HCT116 (cell line): ENCODE results near the gene SYNPO. TPM values are rescaled to one million over a fixed set of nuclear protein-coding genes. Genes with fewer than 3 reads are reported as not detected.

Source experiments
- ATAC-seq: fragments of 200-7000 bp; cut with Tn5 transposase; 2 replicates; pipeline ENCODE4 v1.9.1; 2020; ENCODE audit warnings: mild to moderate bottlenecking, moderate library complexity
- BruUV-seq: library from RNA; stranded (reverse); fragments of 400-500 nt; replicated peaks from 2 replicates; lab custom pipeline; 2021; lab: Mats Ljungman, UMichigan
- CTCF ChIA-PET: fragments of 300-600 bp; sonication (Branson Sonifier 250); formaldehyde crosslinking; loops from one replicate; lab custom pipeline; 2021; ENCODE audit warnings: antibody characterized with exemption; lab: Charles Lee
- POLR2A ChIA-PET: fragments of 300-600, 350-600 bp; sonication (Branson Sonifier 250); formaldehyde crosslinking; loops from one replicate; lab custom pipeline; 2021; ENCODE audit warnings: antibody characterized with exemption; lab: Charles Lee
- RAD21 ChIA-PET, 2 experiments: fragments of 300-600 bp; sonication (Branson Sonifier 250); formaldehyde crosslinking; loops; one replicate each; lab custom pipeline; 2023; ENCODE audit warnings: low total read pairs in 2 of 2; ENCODE audit not compliant: uncharacterized antibody in 2 of 2, unreplicated experiment in 2 of 2, low non-redundant PET in 1 of 2; lab: Charles Lee
- DNase-seq: peaks from one replicate; pipeline ENCODE4 v3.0.0-alpha.2; 2010; ENCODE audit warnings: low read depth, low spot score
- H2AFZ ChIP-seq: fragments of 200-600 bp; shearing (Covaris generic), sonication (generic); 2 replicates; pipeline ENCODE4 v1.6.1; 2017; ENCODE audit warnings: low read depth, mixed run types, mixed read lengths, antibody characterized with exemption, low read length; ENCODE audit not compliant: poor library complexity, severe bottlenecking
- H3K27ac ChIP-seq: 2 replicates; pipeline ENCODE4 v1.5.1; 2012; ENCODE audit warnings: low read depth, low read length
- H3K27me3 ChIP-seq: fragments of 200-600 bp; sonication (generic); 2 replicates; pipeline ENCODE4 v1.6.1; 2016; ENCODE audit warnings: mixed run types, low read length, mixed read lengths; ENCODE audit not compliant: insufficient read depth
- H3K36me3 ChIP-seq, 2 experiments: fragments of 200-500 bp in 1 of 2; fragments of 200-600 bp in 1 of 2; sonication (Bioruptor generic) in 1 of 2; sonication (generic) in 1 of 2; 2 replicates each; pipeline versions ENCODE4 v1.5.1 to v1.6.1; 2014 to 2016; ENCODE audit warnings: low read length in 2 of 2, inconsistent platforms in 1 of 2, mixed read lengths in 1 of 2, mixed run types in 1 of 2; ENCODE audit not compliant: insufficient read depth in 2 of 2, control insufficient read depth in 1 of 2
- H3K4me1 ChIP-seq, 2 experiments: fragments of 200-600 bp in 1 of 2; sonication (generic) in 1 of 2; 2 replicates each; pipeline versions ENCODE4 v1.5.1 to v1.6.1; 2012 to 2017; ENCODE audit warnings: low read length in 2 of 2, inconsistent platforms in 1 of 2, mild to moderate bottlenecking in 1 of 2, mixed read lengths in 1 of 2, mixed run types in 1 of 2, moderate library complexity in 1 of 2; ENCODE audit not compliant: insufficient read depth in 2 of 2, control insufficient read depth in 1 of 2
- H3K4me2 ChIP-seq: fragments of 200-600 bp; sonication (generic); 2 replicates; pipeline ENCODE4 v1.6.1; 2017; ENCODE audit warnings: mixed run types, low read length, mixed read lengths
- H3K4me3 ChIP-seq, 2 experiments: fragments of 200-600 bp in 1 of 2; sonication (generic) in 1 of 2; replicated peaks in 1 of 2; 2 replicates each; pipeline ENCODE4 v1.5.1; 2011 to 2016; ENCODE audit warnings: low read length in 2 of 2, control low read depth in 1 of 2, low read depth in 1 of 2, mild to moderate bottlenecking in 1 of 2, mixed read lengths in 1 of 2, mixed run types in 1 of 2
- H3K79me2 ChIP-seq: fragments of 200-600 bp; sonication (generic); 2 replicates; pipeline ENCODE4 v1.6.1; 2017; ENCODE audit warnings: mild to moderate bottlenecking, mixed run types, low read length, moderate library complexity, mixed read lengths; ENCODE audit not compliant: insufficient read depth
- H3K9ac ChIP-seq: fragments of 200-600 bp; sonication (generic); 2 replicates; pipeline ENCODE4 v1.6.1; 2016; ENCODE audit warnings: low read length, mixed read lengths
- H3K9me2 ChIP-seq: fragments of 200-600 bp; sonication (generic), shearing (Covaris generic); 2 replicates; pipeline ENCODE4 v1.6.1; 2017; ENCODE audit warnings: mixed run types, mild to moderate bottlenecking, moderate library complexity; ENCODE audit not compliant: insufficient read depth
- H3K9me3 ChIP-seq, 2 experiments: fragments of 200-500 bp in 1 of 2; fragments of 200-600 bp in 1 of 2; sonication (Bioruptor generic) in 1 of 2; sonication (generic) in 1 of 2; 2 replicates each; pipeline ENCODE4 v1.6.1; 2014 to 2017; ENCODE audit warnings: low read length in 2 of 2, mixed read lengths in 2 of 2, inconsistent platforms in 1 of 2, low read depth in 1 of 2, mild to moderate bottlenecking in 1 of 2, mixed run types in 1 of 2, moderate library complexity in 1 of 2; ENCODE audit not compliant: control insufficient read depth in 1 of 2, insufficient read depth in 1 of 2
- H4K20me1 ChIP-seq: fragments of 200-600 bp; sonication (generic), shearing (Covaris generic); 2 replicates; pipeline ENCODE4 v1.6.1; 2017; ENCODE audit warnings: mixed run types, mild to moderate bottlenecking, moderate library complexity; ENCODE audit not compliant: insufficient read depth
- CTCF ChIP-seq, 3 experiments: fragments of 200-600 bp in 1 of 3; sonication (generic) in 1 of 3; IDR thresholded peaks in 2 of 3; conservative IDR thresholded peaks in 1 of 3; 2 replicates each; pipeline ENCODE4 v1.5.1; 2012 to 2017; ENCODE audit warnings: low read depth in 2 of 3, low read length in 2 of 3, antibody characterized with exemption in 1 of 3, borderline replicate concordance in 1 of 3, control low read depth in 1 of 3, mild to moderate bottlenecking in 1 of 3, mixed read lengths in 1 of 3, mixed run types in 1 of 3, moderate library complexity in 1 of 3; ENCODE audit not compliant: insufficient read depth in 1 of 3
- JUND ChIP-seq: IDR thresholded peaks from 2 replicates; pipeline ENCODE4 v1.6.1; 2012
- RAD21 ChIP-seq: IDR thresholded peaks from 2 replicates; pipeline ENCODE4 v1.6.1; 2012; ENCODE audit warnings: low read depth, mild to moderate bottlenecking
- TCF7L2 ChIP-seq: IDR thresholded peaks from 2 replicates; pipeline ENCODE4 v1.7.0; 2011; ENCODE audit warnings: borderline replicate concordance, inconsistent platforms; ENCODE audit not compliant: insufficient read depth, insufficient read length; ENCODE audit errors: extremely low read depth
- ZNF274 ChIP-seq: fragments of 200-500 bp; sonication (Bioruptor generic); IDR thresholded peaks from 2 replicates; pipeline ENCODE4 v1.6.1; 2014; ENCODE audit warnings: mild to moderate bottlenecking, low read depth, low read length, inconsistent platforms
- intact Hi-C: fragments of 100-400 bp; cut with micrococcal nuclease; formaldehyde crosslinking; loops from 2 replicates; pipeline ENCODE4 v1.10.0; 2022
- total RNA-seq: library from RNA; stranded (reverse); gene quantifications from one replicate; pipeline ENCODE4 v1.2.1, GENCODE V29; 2021; ENCODE audit not compliant: unreplicated experiment

Gene SYNPO
- total RNA-seq, 1 experiment from 2014 or later = 8.2 TPM

- ATAC-seq (no peak), DNase-seq (no peak)
- H4K20me1 ChIP-seq = no peaks in the 10 kb centered on the region
- TF ChIP-seq ZNF274 = no peak
- no peak for TF ChIP-seq RAD21
- H3K4me2 ChIP-seq = no peak overlapping the region
- RAD21 ChIA-PET = no interaction called here
- no peaks in the 10 kb centered on the region for H3K9me3 ChIP-seq
- POLR2A ChIA-PET = no interaction called here
- intact Hi-C loops = no loop called here
- no TSS peak for BruUV-seq
- no peaks in the 10 kb centered on the region for H3K36me3 ChIP-seq
- no peak overlapping the region for H3K9ac ChIP-seq
- H3K79me2 ChIP-seq = no peaks in the 10 kb centered on the region
- peaks cover 5 to 13% of the 10 kb centered on the region in 2 experiments for H3K4me1 ChIP-seq
- H3K27ac ChIP-seq = no peak overlapping the region
- no peaks in the 10 kb centered on the region for H3K27me3 ChIP-seq
- H3K4me3 ChIP-seq = no peak overlapping the region
- no peaks in the 10 kb centered on the region for H3K9me2 ChIP-seq
- CTCF ChIA-PET = no interaction called here
- H2AFZ ChIP-seq = no peak overlapping the region
These were observed 43.6 kb upstream of the SYNPO start for GRCh38 chr5:150596826-150597225.

- peaks cover 5 to 13% of the 10 kb centered on the region in 2 experiments for H3K4me1 ChIP-seq
- BruUV-seq = no TSS peak
- H4K20me1 ChIP-seq = no peaks in the 10 kb centered on the region
- CTCF ChIA-PET = interaction anchor here (0.7 kb wide), 1 partner anchor 16 kb away, joined by 5 read pairs; no protein-coding TSS in a partner anchor
- no peak overlapping the region for H3K4me3 ChIP-seq
- no peak overlapping the region for H3K27ac ChIP-seq
- H3K79me2 ChIP-seq = no peaks in the 10 kb centered on the region
- POLR2A ChIA-PET = no interaction called here
- no peak overlapping the region for H3K9ac ChIP-seq
- ATAC-seq (no peak), DNase-seq (no peak)
- TF ChIP-seq ZNF274 (no peak), TCF7L2 (no peak), CTCF (IDR thresholded peaks at IDR 0.05 in 2 of 3, conservative IDR thresholded peaks at IDR 0.05 in 1 of 3; ENCODE audit: borderline replicate concordance in 1 of 3, insufficient read depth in 1 of 3, low read depth in 2 of 3, low read length in 2 of 3) (no peak), JUND (no peak)
- no peak overlapping the region for H3K4me2 ChIP-seq
- no peaks in the 10 kb centered on the region for H3K27me3 ChIP-seq
- H2AFZ ChIP-seq = no peak overlapping the region
- H3K36me3 ChIP-seq = no peaks in the 10 kb centered on the region
- H3K9me2 ChIP-seq = no peaks in the 10 kb centered on the region
- intact Hi-C loops = no loop called here
- H3K9me3 ChIP-seq = no peaks in the 10 kb centered on the region
- RAD21 ChIA-PET = no interaction called here
These were observed 42.5 kb upstream of the SYNPO start for GRCh38 chr5:150598006-150598405.
